Measurements from ENCODE around the gene EVI5. TPM values are rescaled to one million over a fixed set of nuclear protein-coding genes. Genes with fewer than 3 reads are reported as not detected.

The EVI5 gene
- total RNA-seq, 1 experiment from 2014 or later: 23.2 TPM

GRCh38 chr1:92465256-92465647 lies 319.7 kb downstream of the EVI5 start:
- H3K27me3 Mint-ChIP-seq (ENCODE audit: insufficient read depth, unreplicated experiment): no peaks in the 10 kb centered on the region
- no TSS peak for BruUV-seq (replicated peaks)
- DNase-seq (ENCODE audit: unreplicated experiment): no peak
- CTCF ChIA-PET: interaction anchor here (0.6 kb wide), 1 partner anchor 1744 kb away, joined by 3 read pairs; no protein-coding TSS in a partner anchor
- no peaks in the 10 kb centered on the region for H3K9me3 Mint-ChIP-seq (ENCODE audit: unreplicated experiment)
- no peaks in the 10 kb centered on the region for H3K36me3 Mint-ChIP-seq (ENCODE audit: insufficient read depth, unreplicated experiment)
- intact Hi-C loops (cut with micrococcal nuclease): no loop called here
- H3K27ac Mint-ChIP-seq (ENCODE audit: low read depth, unreplicated experiment): no peak overlapping the region
- no peak overlapping the region for H3K4me3 Mint-ChIP-seq (ENCODE audit: unreplicated experiment)
- TF ChIP-seq CTCF (IDR thresholded peaks at IDR 0.05; ENCODE audit: unreplicated experiment): no peak
- POLR2A ChIA-PET: no interaction called here
- no peaks in the 10 kb centered on the region for H3K4me1 Mint-ChIP-seq (ENCODE audit: insufficient read depth, unreplicated experiment)

- no peak for TF ChIP-seq CTCF (IDR thresholded peaks at IDR 0.05; ENCODE audit: unreplicated experiment)
- POLR2A ChIA-PET: no interaction called here
- Mint-ChIP-seq H3K9me3 (ENCODE audit: unreplicated experiment) (no peaks in the 10 kb centered on the region), H3K27me3 (ENCODE audit: insufficient read depth, unreplicated experiment) (no peaks in the 10 kb centered on the region), H3K27ac (ENCODE audit: low read depth, unreplicated experiment) (no peak overlapping the region), H3K4me1 (ENCODE audit: insufficient read depth, unreplicated experiment) (no peaks in the 10 kb centered on the region), H3K36me3 (ENCODE audit: insufficient read depth, unreplicated experiment) (no peaks in the 10 kb centered on the region), H3K4me3 (ENCODE audit: unreplicated experiment) (no peak overlapping the region)
- intact Hi-C loops (cut with micrococcal nuclease): loop anchor here (5.0 kb wide), 1 partner anchor 133 kb away; no protein-coding TSS in a partner anchor
- no TSS peak for BruUV-seq (replicated peaks)
- CTCF ChIA-PET: interaction anchor here (0.6 kb wide), 1 partner anchor 1743 kb away, joined by 3 read pairs; no protein-coding TSS in a partner anchor
- no peak for DNase-seq (ENCODE audit: unreplicated experiment)
These were observed 320.2 kb downstream of the EVI5 start for GRCh38 chr1:92464588-92465255.

- intact Hi-C loops (cut with micrococcal nuclease): loop anchor here (5.0 kb wide), 1 partner anchor 136 kb away; no protein-coding TSS in a partner anchor
- ChIA-PET POLR2A (interaction anchor here (0.8 kb wide), 1 partner anchor 12 kb away, joined by 5 read pairs; no protein-coding TSS in a partner anchor), CTCF (no interaction called here)
- H3K36me3 Mint-ChIP-seq (ENCODE audit: insufficient read depth, unreplicated experiment): no peaks in the 10 kb centered on the region
- no peak overlapping the region for H3K27ac Mint-ChIP-seq (ENCODE audit: low read depth, unreplicated experiment)
- no TSS peak for BruUV-seq (replicated peaks)
- peak; percentile 30 for DNase-seq (ENCODE audit: unreplicated experiment)
- no peaks in the 10 kb centered on the region for H3K27me3 Mint-ChIP-seq (ENCODE audit: insufficient read depth, unreplicated experiment)
- no peak for TF ChIP-seq CTCF (IDR thresholded peaks at IDR 0.05; ENCODE audit: unreplicated experiment)
- no peaks in the 10 kb centered on the region for H3K9me3 Mint-ChIP-seq (ENCODE audit: unreplicated experiment)
- no peak overlapping the region for H3K4me3 Mint-ChIP-seq (ENCODE audit: unreplicated experiment)
- H3K4me1 Mint-ChIP-seq (ENCODE audit: insufficient read depth, unreplicated experiment): no peaks in the 10 kb centered on the region
These were observed 323.4 kb downstream of the EVI5 start for GRCh38 chr1:92461364-92462097.

GRCh38 chr1:92459871-92460320 lies 325.0 kb downstream of the EVI5 start:
- DNase-seq (ENCODE audit: unreplicated experiment): no peak
- Mint-ChIP-seq H3K27ac (ENCODE audit: low read depth, unreplicated experiment) (no peak overlapping the region), H3K9me3 (ENCODE audit: unreplicated experiment) (no peaks in the 10 kb centered on the region), H3K4me1 (ENCODE audit: insufficient read depth, unreplicated experiment) (no peaks in the 10 kb centered on the region), H3K4me3 (ENCODE audit: unreplicated experiment) (no peak overlapping the region), H3K36me3 (ENCODE audit: insufficient read depth, unreplicated experiment) (no peaks in the 10 kb centered on the region), H3K27me3 (ENCODE audit: insufficient read depth, unreplicated experiment) (no peaks in the 10 kb centered on the region)
- no TSS peak for BruUV-seq (replicated peaks)
- POLR2A ChIA-PET: no interaction called here
- CTCF ChIA-PET: interaction anchor here (0.6 kb wide), 1 partner anchor 18 kb away, joined by 3 read pairs; no protein-coding TSS in a partner anchor
- intact Hi-C loops (cut with micrococcal nuclease): loop anchor here (5.0 kb wide), 1 partner anchor 137 kb away; no protein-coding TSS in a partner anchor
- no peak for TF ChIP-seq CTCF (IDR thresholded peaks at IDR 0.05; ENCODE audit: unreplicated experiment)
